A549 (cell line): ENCODE data around the gene PSMC3IP.

Source experiments
- EHF ChIP-seq: fragments of 250-450 bp; sonication (Bioruptor Pico); IDR thresholded peaks from 2 replicates; pipeline ENCODE4 v1.5.0; 2020; ENCODE audit warnings: mild to moderate bottlenecking
- JUN ChIP-seq, 2 experiments: fragments of >200 bp; sonication (Bioruptor Twin); formaldehyde crosslinking; IDR thresholded peaks; 2 replicates in 1 of 2; 3 replicates in 1 of 2; pipeline ENCODE4 v1.6.1; 2016 to 2017
- KDM5A ChIP-seq: fragments of 200-600 bp; sonication (generic); IDR thresholded peaks from 2 replicates; pipeline ENCODE4 v1.6.1; 2016; ENCODE audit warnings: antibody characterized with exemption, mild to moderate bottlenecking
- POLR2A ChIP-seq: IDR thresholded peaks from 2 replicates; pipeline ENCODE4 v1.6.1; 2012; ENCODE audit warnings: mild to moderate bottlenecking, low read length
- SMC3 ChIP-seq: fragments of >200 bp; sonication (Bioruptor Twin); formaldehyde crosslinking; IDR thresholded peaks from 3 replicates; pipeline ENCODE4 v1.6.1; 2018; ENCODE audit warnings: inconsistent platforms
- TF ChIP-seq, protein P1 (sequence below): fragments of >200 bp; sonication (Bioruptor Twin); formaldehyde crosslinking; IDR thresholded peaks from 3 replicates; pipeline ENCODE4 v1.5.1; 2016

DNA sequence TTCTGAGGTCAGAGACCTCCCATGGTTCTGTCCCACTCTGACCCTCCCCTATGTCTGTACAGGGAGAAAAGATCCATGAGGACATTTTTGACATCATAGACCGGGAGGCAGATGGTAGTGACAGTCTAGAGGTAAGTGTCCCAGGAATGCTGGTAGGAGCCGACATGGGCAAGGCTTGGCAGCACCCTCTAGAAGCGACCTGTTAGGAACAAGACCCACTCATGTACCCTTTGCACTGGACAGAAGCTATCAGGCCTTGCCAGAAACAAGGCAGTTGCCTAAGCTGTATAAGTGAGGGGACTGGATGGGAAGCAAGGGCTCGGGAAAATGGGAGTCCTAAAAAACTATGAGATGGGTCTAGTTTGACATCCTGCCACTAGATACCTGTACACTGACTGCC lies 34.5 kb upstream of the PSMC3IP start:
- TF ChIP-seq, protein P1, sequence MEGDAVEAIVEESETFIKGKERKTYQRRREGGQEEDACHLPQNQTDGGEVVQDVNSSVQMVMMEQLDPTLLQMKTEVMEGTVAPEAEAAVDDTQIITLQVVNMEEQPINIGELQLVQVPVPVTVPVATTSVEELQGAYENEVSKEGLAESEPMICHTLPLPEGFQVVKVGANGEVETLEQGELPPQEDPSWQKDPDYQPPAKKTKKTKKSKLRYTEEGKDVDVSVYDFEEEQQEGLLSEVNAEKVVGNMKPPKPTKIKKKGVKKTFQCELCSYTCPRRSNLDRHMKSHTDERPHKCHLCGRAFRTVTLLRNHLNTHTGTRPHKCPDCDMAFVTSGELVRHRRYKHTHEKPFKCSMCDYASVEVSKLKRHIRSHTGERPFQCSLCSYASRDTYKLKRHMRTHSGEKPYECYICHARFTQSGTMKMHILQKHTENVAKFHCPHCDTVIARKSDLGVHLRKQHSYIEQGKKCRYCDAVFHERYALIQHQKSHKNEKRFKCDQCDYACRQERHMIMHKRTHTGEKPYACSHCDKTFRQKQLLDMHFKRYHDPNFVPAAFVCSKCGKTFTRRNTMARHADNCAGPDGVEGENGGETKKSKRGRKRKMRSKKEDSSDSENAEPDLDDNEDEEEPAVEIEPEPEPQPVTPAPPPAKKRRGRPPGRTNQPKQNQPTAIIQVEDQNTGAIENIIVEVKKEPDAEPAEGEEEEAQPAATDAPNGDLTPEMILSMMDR: no peak
- TF ChIP-seq EHF (CRISPR knock-in tag): no peak
- no peak for TF ChIP-seq POLR2A
- TF ChIP-seq JUN (IDR thresholded peaks at IDR 0.05): no peak
- no peak for TF ChIP-seq KDM5A
- no peak for TF ChIP-seq SMC3
